ENCODE results near the gene LTBR.
A peak's percentile ranks its signal among the peaks of the same experiment; 100 is the strongest.
"Not testable (repeated sequence)": the region's sequence is repeated elsewhere in the genome, so short reads cannot be mapped to it uniquely, and the experiment has no call there.

LTBR gene

DNA sequence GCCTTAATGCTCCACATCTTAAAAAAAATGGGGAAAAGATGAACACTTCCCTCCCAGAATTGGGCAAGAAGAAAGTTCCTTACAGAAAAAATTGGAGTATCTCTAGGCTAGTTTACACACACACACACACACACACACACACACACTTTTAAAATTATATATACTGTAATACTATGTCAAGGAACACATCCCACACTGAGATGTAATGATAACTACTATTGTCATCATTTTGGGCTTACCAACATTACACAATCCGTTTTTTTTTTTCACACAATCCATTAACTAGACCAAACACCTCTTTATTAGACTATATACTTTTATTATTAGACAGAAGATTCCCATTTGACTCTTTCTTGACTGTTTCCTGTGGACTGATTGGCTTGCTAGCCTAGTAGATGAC lies 2.5 kb downstream of the LTBR start:
- no peak for DNase-seq

DNA sequence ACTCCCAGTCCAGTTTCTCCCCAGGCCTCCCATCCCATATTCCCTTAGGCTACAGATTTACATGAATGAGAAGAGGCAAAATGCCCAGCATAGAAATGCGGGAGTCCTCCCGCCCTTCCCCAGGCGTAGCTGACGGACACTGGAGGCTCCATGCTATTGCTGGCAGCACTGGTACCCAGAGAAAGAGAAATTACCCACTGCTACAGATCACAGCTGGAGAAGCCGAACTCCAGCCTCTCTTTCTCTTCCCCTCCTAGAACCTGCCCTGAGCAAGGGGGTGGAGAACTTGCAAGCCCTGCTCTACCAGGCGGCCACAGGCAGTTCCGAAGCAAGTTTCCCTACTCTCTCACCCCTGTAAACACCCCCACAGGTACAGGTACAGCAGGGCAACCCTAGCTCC lies 3.6 kb downstream of the LTBR start:
- no peak for DNase-seq

DNA sequence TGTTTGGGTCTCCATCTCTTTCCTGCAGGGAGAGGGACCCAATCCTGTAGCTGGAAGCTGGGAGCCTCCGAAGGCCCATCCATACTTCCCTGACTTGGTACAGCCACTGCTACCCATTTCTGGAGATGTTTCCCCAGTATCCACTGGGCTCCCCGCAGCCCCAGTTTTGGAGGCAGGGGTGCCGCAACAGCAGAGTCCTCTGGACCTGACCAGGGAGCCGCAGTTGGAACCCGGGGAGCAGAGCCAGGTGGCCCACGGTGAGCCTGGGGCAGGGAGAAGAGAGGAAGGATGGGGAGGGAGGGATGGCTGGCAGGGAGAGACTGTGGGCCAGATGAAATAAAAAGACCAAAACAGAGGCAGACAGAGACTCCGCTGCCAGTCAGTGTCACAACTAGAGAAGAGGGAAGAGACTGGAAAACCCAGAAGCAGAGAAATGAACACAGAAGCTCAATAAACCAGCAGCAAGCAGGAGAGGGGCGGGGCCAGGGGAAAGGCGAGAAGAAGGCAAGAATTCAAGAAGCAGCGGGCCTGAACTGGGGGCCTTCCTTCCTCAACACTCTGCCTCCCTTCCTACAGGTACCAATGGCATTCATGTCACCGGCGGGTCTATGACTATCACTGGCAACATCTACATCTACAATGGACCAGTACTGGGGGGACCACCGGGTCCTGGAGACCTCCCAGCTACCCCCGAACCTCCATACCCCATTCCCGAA lies 6.3 kb downstream of the LTBR start:
- no peak for DNase-seq

DNA sequence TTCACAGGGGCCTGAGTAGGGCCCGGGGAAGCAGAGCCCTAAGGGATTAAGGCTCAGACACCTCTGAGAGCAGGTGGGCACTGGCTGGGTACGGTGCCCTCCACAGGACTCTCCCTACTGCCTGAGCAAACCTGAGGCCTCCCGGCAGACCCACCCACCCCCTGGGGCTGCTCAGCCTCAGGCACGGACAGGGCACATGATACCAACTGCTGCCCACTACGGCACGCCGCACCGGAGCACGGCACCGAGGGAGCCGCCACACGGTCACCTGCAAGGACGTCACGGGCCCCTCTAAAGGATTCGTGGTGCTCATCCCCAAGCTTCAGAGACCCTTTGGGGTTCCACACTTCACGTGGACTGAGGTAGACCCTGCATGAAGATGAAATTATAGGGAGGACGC lies 7.1 kb downstream of the LTBR start:
- DNase-seq, result no peak

DNA sequence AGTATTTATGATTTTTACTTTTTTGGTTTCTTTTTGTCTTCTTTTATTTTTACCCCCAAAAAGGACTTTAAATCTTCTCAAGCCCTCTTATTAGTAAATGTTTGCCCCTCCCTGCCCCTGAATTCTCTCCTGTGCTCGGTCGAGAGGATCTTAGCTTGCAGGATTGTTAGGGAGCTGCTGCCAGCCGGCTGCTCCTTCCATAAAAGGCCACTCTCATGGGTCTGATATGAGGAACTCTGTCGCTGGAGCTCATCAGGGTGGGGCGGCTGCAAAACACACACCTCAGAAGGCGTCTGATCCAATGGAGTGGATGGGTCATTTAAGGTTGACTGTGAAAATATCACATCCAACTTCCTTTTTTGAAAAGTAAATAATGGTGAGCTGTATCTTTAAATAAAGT lies 8.5 kb downstream of the LTBR start:
- no peak for DNase-seq

DNA sequence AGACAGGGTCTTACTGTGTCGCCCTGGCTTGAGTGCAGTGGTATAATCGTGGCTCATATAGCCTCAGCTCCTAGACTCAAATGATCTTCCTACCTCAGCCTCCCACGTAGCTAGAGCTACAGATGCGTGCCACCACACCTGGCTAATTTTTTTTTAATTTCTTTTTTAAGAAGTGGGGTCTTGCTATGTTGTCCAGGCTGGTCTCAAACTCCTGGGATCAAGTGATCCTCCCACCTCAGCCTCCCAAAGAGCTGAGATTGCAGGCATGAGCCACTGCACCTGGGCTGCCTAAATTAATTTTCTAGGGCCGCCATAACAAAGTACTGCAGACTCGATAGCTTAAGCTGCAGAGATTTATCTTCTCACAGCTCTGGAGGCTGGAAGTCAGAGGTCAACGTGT lies 9.1 kb downstream of the LTBR start:
- DNase-seq, result no peak

DNA sequence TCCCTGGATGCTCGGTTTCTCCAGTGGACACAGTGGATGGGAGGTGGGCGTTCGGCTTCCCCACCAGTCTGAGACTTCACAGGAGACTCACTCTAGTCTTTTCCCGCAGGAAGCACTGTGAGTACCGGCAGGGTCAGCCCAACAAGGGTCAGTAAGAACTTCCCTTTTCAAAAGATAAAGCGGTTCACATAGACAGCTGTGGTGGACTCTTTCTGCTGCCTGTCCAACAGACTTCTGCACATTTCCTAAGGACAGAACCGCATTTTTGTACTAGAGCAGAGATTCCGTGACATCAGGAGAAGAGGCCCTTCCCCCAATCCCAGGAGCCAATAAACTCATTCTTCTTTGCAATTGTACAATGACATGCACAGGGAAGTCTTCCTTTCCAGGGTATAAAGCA lies 10.4 kb downstream of the LTBR start:
- DNase-seq, result no peak

DNA sequence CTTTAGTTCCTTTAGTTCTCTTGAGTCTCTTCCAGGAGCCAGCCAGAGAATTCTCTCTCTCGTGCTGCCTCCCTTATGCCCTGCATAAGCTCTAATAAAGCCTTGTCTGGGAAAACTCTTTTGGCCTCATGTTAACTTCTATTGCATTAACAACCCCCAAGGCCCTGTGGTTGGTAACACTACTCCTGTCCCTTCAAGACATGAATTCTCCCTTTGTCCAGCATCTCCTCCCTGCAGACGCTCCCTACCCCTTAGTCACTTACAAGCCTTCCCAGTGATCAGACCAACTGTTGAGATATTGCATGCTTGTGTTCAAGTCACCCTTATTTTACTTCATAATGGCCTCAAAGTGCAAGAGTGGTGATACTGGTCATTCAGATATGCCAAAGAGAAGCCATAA lies 12.1 kb downstream of the LTBR start:
- no peak for DNase-seq

DNA sequence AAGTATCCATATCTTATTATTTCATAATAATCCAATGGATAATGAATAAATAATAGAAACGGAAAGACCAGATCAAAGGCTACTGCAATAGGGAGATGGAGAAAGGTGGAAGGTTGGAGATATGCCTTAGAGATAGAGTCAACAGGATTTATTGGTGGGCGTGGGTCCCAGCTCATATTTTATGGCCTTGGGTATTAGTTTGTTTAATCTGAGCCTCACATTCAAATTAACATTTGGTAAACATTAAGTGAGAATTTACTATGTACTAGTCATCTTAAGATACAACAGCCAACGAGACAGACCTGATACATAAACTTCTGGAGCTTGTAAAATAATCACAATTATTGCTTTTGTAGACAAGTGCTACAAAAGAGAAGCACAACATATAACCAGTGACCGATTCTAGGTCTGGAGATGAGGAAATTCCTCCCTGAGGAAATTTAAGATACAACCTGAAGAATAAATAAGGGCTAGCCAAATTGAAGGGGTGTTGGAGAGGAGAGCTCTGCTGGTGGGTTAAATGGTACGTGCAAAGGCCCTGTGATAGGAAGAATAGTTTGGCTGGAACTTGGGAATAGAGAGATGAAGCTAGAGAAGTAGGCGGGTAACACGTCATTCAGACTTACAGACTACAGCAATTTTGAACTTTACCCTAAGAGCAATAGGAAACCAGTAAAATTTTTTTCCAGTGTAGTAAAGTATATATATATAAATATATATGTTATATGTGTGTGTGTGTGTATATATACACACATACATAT lies 16.1 kb downstream of the LTBR start:
- DNase-seq, result no peak

DNA sequence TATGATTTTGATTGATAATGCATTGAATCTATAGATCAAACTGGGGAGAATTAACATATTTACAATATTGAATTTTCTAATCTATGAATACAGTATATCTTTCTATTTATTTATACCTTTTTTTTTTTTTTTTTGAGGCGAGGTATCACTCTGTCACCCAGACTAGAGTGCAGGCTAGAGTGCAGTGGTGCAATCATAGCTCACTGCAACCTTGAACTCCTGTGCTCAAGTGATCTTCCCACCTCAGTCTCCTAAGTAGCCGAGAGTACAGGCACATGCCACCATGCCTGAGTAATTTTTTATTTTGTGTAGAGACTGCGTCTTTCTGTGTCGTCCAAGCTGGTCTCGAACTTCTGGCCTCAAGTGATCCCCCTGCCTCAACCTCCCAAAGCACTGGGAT lies 20.4 kb downstream of the LTBR start:
- no peak for DNase-seq

DNA sequence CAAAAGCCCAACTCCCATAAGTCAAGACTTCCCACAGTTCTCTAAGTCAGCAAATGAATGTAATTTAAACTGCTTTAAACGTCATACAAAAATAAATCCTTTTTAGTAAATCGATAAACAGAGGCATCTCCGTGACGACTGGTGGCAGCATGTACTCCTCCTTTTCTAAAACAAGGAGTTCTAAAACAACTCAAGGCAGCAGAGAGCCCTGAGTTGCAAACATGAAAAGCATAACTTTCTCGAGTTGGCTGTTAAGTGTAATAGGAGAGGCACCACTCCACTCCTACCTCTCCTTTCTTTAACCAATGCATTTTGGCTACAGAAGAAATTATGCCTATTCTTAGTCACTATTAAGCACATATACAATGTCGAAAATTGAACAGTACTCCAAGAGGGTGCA lies 22.0 kb downstream of the LTBR start:
- no peak for DNase-seq

DNA sequence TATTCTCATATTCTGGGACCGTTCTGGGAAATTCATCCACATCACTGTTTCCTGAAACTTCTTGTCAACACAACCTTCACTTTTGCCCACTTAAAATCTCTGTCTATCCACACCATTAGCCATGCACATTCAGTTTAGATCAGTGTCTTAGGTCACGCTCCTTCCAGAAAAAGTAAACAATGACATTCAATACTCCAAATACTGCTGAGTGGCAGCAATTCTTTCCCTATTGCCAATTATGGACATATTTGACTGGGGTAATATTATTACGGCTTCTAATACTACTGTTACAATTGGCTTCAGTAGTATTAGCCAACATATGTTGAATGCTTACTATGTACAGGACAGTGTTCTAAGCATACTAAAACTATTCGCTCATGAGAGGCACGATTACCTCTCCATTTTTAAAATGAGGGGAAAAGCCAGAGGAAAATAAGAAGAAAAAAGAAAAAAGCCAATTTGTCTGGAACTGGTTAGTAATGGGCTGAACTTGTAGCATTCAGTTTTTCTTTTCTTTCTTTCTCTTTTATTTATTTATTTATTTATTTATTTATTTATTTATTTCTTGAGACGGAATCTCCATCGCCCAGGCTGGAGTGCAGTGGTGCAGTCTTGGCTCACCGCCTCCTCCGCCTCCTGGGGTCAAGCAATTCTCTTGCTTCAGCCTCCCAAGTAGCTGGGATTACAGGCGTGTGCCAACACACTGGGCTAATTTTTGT lies 23.4 kb downstream of the LTBR start:
- no peak for DNase-seq

DNA sequence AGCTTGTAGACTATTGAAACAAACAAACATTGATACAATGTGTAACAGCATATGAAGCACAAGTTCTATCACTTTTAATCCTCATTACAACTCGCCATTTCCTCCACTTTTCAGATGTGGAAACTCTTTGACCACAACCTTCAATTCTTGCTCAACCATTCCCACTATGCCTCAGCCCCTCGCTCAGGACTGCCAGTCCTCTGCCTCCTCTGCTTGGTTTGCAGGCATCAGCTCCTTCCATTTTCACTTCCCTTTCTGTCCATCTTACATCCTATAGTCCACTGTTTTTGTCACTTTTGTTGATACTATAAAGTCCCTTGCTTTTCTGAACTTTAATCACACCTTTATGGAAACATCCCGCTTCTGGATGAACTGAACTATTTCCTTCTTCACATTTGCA lies 32.6 kb downstream of the LTBR start:
- no peak for DNase-seq

DNA sequence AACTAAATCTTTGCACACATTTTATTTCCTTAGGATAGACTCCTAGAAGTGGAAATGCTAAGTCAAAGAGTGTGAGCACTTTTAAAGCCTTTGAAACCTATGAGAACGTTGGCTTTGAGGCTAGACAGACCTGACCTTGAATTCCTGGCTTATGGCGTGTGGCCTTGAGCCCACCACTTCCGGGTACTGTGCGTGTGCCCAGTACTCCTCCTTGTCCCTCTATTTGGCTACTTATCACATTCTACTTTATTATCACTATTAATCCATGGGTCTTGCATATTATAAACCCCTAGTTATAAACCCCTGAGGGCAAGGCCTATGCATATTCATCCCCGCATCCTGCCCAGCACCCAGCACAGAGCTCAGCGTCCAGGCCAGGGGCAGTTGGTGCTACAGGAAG lies 34.8 kb downstream of the LTBR start:
- DNase-seq, result no peak

DNA sequence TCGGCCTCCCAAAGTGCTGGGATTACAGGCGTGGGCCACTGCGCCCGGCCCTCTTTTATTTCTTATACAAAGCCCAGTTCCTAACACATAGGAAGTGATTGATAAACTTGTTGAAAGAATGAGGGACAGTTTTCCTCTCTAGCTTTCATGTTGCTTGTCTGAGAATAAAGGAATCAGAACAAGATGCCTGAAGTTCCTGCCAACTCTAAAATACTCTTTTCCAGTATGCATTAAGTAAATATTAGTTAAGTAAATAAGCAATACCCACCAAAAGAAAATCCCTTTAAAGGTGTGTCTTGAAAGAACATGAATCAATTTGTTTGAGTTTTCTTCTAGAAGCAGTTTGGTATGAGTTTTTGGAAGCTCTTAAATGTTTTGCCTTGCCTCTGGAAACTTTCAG lies 36.4 kb downstream of the LTBR start:
- no peak for DNase-seq

DNA sequence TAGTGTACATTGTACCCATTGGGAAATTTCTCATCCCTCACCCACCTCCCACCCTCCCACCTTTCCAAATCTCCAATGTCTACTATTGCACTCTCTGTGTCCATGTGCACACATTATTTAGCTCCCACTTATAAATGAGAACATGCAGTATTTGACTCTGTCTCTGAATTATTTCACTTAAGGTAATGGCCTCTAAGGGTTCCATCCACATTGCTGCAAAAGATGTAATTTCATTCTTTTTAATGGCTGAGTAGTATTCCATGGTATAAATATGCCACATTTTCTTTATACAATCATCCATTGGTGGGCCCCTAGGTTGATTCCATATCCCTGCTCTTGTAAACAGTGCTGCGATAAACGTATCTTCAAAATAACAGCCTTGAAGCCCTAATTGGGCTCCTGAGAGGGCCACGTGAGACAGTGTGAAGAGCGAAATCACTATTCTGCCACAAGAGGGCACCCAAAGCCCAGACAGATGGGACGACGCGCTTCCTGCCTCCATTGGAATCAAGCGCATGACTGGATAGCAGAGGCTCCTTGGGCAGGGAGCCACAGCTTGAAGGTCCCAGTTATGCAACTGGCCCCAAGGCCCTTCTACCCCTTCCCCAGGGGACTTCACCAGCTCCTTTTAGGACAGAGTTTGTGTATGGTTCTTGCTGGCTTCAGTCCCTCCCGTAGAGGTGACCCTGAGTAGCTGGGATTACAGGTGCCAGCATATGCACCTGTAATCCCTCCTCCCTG lies 39.5 kb downstream of the LTBR start:
- peak; percentile 84 for DNase-seq

DNA sequence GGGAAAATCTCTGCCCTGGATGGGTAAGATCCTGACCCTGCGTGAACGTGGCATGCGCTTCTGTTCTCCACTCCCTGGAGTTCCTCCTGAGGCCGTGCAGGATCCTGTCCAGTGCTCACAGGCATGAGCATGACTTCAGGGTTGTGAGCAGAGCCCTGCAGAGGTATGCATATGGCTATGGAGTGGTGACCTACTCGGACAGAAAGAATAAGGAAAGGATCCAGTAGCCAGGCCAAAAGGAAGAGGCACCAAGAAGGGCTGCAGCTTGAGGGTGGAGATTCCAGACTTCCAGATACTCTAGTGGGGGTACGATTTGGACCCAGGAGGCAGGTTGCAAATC lies 40.0 kb downstream of the LTBR start:
- DNase-seq, result no peak

DNA sequence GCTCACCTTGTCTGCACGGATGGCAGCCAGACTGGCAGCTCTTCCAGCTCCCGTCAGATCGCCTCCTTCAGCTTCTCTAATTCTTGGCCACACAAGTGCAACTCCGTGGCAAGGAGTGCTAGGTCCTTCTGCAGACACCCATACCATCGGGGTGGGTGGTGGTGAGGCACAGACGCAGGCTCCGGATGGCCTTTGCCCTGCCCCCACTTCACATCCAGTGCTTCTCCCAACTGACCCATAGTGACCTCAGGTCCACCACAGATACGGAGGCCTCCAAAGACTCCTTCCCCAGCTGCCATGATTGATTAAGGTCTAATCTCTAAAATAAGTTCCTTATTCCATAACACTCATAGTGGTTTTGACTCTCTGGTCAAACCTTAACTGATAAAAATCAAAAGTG lies 40.9 kb downstream of the LTBR start:
- no peak for DNase-seq

DNA sequence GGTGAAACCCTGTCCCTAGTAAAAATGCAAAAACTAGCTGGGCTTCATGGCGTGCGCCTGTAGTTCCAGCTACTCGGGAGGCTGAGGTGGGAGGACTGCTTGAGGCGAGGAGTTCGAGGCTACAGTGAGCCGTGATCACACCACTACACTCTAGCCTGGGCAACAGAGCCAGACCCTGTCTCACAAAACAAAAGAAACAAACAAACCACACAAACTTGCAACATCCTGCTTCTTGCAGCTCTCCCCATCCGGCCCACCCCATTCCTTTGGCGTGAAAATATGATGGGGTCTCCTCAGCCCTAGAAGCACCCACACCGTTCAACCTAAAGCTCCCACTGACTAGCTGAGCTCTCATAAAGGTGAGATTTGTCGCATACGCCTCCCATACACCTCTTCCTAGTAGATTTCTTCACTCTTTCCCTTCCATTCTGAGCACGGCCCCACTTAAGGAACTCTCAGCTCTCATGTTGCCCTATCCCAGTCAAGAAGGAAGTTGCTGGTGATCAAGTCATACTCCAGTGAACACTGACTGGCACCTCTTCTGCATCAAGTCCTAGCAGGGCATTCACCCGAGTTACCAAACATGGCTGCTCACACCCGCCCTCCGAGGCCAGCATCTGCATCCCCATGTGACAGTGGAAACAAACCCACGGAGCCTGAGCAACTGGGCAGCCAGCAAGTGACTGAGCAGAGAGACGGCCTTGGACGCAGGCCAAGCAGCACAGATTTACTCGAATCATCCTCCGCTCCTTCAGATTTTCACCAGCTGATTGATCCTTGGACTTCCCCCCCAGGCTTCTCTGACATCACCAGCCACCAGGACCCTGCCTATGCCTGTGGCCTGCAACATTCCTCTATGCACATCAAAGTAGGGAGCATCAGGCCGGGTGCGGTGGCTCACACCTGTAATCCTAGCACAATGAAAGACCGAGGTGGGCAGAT lies 41.9 kb downstream of the LTBR start:
- DNase-seq, result no peak

DNA sequence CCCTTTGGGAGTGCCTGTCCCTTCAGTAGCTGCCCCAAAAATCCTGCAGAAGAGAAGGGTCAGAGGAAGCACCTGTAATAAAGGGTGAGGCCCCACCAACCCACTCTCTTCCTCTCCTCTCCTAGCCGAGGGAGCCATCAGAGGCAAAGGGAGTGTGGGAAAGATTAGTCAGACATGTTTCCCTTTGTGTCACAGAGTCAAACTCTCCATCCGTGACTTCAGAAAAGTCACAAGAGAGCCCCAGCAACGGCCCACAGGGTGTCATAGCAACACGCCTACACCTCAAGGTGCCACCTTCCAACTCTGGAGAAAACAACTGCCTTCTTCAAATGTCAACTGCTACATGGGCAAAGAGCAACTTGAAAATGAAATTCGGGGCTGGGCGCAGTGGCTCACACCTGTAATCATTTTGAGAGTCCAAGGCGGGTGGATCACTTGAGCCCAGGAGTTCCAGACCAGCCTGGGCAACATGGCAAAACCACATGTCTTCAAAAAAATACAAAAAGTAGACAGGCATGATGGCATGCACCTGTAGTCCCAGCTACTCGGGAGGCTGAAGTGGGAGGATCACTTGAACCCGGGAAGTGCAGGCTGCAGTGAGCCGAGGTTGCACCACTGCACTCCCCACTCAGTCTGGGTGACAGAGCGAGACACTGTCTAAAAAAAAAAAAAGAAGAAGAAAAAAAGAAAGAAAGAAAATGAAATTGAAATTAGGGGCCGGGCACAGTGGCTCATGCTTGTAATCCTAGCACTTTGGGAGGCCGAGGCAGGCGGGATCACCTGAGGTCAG lies 43.1 kb downstream of the LTBR start:
- DNase-seq, result no peak

DNA sequence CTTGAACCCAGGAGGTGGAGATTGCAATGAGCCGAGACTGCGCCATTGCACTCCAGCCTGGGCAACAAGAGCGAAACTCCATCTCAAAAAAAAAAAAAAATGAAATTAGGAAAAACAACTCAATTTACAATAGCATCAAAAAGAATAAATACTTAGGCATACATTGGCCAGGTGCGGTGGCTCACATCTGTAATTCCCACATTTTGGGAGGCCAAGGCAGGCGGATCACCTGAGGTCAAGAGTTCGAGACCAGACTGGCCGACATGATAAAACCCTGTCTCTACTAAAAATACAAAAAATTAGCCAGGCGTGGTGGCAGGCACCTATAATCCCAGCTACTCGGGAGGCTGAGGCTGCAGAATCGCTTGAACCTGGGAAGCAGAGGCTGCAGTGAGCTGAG lies 43.8 kb downstream of the LTBR start:
- DNase-seq, result not testable (repeated sequence)

DNA sequence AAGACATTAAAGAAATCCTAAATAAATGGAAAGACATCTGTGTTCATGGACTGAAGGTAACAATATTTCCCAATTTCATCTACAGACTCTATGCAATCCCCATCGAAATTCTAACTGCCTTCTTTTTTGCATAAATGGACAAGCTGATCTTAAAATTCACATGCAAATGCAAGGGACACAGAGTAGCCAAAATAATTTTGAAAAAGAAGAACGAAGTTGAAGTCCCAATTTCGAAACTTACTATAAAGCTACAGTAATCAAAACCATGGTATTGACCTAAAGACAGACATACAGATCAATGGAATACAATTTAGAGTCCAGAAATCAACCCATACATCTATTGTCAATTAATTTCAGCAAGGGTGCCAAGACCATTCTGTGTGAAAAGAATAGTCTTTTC lies 44.4 kb downstream of the LTBR start:
- no peak for DNase-seq

Data from NCI-H345 (cell line).